GM18502 (cell line): ENCODE results near the gene ITGA1.

Source experiments
- ATAC-seq: cut with Tn5 transposase; IDR thresholded peaks from one replicate; pipeline ENCODE4 v1.9.1; 2021; ENCODE audit warnings: mild to moderate bottlenecking; ENCODE audit not compliant: unreplicated experiment, poor library complexity

ITGA1 gene

DNA sequence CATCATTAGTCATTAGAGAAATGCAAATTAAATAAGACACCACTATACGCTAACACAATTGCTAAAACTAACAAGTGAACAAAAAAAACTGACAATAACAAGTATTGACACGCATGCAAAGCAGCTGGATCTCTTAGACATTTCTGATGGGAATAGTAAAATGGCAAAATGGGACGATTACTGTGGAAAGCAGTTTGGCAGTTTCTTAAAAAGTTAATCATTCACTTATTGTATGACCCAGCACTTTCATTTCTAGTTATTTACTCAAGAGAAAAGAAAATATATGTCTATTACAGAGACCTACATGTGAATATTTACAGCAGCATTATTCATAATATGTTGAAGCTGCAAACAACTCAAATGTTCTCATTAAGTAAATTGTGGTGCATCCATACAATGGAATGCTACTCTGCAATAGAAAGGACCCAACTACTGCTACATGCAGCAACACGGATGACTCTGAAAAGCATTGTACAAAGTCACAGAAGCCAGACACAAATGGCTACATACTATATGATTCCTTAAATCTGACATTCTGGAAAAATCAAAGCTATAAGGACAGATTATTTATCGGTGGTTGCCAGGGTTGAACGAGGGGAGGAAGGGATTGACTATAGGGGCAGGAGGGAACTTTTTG lies 104.6 kb downstream of the ITGA1 start:
- ATAC-seq: no peak

DNA sequence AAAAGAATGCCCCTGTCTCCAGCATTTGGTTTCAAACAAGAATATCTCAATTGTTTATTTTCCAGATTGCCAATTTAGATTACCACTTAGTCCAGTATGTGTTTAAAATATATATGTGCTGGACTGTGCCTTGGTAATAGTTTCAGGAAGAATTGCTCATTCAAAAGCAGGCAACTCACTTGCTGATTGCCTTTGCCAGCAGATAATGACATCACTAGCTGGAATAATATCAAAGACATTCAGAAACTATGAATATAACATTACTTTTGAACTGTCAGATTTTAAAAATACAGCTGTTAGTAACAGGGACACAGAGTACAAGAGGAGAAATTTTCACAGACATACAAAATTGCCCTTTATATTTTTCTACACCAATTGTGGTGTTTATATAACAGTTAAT lies 105.4 kb downstream of the ITGA1 start:
- ATAC-seq: no peak

DNA sequence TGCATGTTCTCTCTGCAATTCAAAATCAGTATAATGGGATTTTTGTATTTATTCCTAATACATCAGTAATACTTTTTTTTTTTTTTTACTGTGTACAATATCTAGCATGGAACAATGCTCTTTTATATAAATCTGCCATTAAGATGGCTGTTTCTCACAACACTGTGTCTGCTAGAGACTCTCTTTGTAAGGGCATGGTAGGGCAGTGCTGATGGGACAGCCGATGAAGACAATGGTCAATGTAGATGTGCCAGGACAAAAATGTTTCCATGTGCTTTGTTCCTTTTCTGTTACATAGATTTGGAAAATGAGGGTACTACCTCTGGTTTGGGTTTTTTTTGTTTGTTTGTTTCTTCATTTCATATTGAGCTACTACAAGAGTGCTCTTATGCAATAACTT lies 106.1 kb downstream of the ITGA1 start:
- ATAC-seq: no peak

DNA sequence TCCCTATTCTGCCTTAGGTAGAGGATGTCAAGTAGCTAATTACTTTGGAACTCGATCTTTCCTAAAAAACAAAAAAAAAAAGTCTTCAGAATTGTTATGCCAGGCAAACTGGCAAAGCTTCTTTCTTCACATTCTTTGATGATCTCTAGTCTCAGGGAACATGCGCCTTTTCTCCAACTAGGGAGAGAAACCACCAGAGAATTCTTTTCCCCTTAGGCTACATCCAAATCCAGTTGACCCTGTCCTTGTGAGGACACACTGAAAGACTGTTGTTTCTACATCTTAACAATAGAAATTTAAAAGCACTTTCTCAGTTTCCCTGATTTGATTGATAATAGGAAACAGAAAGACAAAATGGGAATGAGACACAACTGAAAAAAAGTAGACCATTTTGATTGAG lies 106.7 kb downstream of the ITGA1 start:
- ATAC-seq: no peak

DNA sequence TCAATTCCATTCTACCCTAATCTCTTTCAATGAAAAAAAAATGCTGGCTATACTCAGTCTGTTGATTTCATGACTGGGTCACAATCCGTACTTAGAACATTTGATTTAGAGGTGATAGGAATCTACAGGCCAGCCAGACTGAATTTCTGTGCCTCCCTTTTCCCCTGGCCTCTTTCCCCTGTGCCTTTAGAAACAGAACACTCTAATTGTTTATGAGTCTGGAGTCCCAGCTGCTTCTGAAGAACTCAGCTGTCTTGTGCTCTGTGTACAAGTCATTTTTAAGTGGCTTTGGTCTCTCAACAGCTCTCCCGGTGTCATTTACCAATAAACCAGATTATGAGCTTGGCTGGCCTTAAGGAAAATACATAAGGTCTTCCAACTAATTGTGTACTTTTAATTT lies 107.4 kb downstream of the ITGA1 start:
- no peak for ATAC-seq

DNA sequence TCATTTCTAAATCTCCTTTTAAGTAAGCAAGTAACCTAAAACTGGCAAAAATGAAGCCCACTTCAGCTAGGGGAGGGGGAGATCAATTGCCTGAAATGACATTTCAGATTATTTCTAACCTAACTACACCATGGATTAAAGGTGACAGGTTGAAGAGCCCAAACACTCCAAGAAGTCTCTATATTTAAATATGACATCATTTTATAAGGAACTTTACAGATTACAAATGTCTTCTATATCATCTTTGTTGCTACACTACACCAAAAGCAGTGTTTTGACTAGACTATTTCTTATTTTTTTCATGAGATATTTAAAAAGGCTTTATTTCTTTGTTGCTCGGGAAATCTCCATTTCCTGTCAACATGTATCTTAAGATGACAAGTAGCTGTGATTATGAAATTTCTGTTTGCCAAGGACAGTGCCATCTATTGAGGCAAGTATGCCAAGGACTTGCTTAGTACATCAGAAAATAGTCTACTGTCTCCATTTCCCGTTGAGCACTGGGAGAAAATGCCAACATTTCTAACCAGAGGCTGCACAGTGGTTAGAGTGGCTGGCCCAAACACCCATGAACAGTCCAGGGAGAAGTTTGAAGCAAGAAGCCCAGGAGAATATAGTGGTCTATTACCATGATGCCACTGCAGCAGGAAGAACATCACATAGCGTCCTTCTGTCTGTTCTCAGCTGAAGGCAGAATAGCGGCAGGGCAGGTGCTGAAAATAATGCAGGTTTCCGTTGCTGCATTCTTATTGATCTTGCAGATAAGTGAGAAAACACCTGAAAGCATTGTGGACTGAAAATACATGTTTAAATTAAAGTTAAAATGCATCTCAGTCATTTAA lies 108.1 kb downstream of the ITGA1 start:
- ATAC-seq: no peak

DNA sequence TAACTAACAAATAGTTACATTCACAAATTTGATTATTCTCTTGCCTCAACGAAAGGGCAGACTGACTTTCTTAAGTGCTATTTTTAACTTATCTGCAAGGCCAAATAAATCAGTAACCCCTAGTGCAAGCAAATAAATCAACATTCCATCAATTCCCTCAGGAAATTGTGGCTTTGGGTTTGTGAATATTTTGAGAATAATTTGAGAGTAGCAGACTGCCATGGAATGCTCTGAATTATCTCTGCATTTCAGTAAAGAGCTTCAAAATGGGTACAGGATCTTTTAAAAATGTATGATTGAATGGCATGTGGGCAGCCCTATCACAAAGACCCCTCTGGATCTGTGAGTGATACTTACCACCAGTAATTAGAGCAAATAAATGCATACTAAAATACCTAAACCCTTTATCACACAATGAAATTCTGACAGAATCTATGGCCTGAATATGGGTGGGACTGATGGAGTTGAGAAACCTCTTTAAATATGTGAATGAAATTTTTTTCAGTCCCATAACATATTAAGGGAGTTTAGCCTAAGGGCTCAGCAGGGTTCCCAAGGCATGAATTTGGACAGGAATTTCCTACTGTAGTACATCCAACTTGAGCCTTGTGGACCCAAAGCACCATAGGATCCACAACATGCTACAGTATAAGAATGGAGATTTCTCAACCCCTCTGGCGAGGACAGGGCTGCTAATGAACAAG lies 109.0 kb downstream of the ITGA1 start:
- no peak for ATAC-seq

DNA sequence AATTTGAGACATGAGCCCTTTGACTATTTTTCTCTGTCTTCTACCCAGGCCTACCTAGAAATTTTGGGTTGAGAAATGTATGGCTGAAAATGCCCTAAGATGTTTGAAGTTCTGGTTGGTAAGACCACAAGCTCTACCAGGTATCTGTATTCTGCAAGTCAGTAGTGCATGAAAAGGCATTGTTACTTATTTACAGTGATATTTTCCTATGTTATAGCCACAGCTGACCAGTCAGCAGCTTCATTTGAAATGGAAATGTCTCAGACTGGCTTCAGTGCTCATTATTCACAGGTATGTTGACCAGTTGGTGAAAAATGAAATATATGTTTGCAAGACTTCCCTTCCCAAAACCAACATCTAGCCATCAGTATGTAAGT lies 109.5 kb downstream of the ITGA1 start:
- ATAC-seq: no peak

DNA sequence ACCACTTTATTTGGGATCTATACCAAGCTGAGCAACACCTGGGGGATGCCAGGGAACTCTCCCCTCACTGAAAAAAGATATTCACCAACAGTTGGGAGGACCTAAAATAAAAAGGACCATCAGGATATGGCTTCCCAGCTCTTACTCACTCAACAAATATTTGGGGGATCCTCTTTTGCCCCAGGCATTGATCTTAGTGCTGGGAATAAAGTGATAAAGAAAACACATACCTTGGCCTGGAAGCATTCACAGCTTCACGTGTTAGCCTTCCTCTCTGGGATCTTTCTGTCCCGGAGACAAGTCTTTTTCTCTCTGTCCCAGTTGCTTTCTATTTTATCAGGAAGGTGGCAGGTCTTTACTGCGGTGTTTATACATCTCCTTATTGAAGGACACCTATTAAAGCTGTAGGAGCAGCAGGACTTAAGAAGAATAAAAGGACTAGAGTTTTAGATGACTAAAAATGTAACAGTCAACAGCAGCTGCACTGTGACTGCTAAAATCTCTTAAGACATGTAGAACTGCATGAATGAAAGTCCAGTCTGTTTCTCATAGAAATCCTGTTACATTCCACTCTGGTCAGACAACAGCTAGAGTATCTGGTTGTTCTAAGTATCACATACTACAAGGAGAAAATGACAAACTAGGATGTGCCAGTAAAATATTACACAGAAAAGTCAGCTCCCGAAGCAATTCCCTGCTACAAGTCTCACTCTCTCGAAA lies 111.4 kb downstream of the ITGA1 start:
- ATAC-seq: no peak

DNA sequence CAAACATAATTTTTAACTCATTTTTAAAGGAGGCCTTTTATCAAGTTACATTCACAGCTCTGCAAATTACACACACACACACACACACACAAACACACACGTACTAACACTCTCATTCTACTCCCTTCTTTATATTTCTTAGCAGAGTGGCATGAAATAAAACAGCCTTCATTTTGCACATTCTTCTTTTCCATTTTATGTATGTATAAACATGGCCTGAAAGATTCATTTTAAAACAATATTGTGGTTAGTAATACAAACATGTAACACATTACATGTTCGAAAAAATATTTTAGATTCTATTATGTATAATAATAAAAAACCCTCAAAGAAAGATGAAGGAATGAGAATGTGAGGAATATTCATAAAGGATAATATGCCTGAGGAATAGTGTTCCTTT lies 115.4 kb downstream of the ITGA1 start:
- no peak for ATAC-seq

DNA sequence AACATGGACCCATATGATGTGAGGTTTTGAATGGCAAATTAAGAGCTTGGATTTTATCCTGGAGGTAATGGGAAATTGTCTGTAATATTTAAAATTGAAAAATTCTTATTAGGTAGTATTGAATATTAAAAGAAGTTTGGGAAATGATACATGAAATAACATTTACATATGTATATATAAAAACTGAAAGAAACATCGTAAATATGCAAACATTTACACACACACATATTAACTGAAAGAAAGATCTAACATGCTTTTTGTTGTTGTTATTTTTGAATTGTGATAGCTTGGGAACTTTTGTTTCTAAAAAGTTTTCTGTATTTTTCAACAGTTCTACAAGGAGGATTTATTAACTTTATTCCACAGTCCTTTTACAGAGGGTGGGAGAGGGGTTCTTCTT lies 118.6 kb downstream of the ITGA1 start:
- ATAC-seq: no peak

DNA sequence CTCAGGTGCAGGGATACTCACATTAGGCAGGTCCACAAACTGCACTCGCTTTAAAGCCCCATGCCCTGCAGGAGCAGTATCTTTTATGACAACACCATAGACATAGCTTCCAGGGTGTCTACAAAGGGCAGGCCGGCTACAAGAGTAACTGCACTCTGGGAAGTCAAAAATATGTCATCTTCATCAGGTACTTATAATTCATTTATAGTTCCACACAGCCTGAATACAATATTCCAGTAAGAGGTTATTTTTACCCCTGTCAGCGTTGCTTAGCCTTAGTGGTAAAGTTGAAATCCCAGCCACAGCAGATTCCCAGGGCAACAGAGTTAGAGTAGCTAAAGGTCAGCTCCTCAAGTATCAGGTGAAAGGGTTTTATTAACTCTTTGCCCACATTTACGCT lies 119.1 kb downstream of the ITGA1 start:
- no peak for ATAC-seq

DNA sequence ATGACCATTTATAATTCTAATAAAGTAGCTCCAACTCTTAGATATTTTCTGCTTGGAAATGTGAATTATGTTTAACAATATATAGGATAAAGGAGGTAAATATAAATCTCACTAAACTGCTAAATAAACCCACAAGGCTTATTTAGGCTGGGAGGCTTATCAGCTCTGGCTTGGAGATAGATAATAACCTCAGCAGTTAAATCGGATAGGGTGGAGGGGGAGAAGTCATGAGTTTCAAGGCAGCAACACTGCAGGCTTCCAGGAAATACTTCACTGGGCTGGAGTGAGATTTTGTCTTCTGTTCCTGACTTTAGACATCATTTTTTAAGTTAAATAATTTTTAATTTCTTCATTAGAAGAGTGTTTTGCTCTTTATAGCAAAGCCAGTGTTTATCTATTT lies 121.5 kb downstream of the ITGA1 start:
- no peak for ATAC-seq

DNA sequence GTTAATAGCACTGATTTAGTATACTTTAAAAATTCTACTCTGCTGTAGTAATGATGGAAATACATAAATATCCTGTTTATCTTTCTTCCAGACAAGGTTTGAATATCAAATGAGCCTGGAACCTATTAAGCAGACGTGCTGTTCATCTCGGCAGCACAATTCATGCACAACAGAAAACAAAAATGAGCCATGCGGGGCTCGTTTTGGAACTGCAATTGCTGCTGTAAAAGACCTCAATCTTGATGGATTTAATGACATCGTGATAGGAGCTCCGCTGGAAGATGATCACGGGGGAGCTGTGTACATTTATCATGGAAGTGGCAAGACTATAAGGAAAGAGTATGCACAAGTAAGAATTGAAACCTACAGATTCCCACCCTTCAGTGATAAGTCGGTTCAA lies 122.4 kb downstream of the ITGA1 start:
- ATAC-seq: no peak

DNA sequence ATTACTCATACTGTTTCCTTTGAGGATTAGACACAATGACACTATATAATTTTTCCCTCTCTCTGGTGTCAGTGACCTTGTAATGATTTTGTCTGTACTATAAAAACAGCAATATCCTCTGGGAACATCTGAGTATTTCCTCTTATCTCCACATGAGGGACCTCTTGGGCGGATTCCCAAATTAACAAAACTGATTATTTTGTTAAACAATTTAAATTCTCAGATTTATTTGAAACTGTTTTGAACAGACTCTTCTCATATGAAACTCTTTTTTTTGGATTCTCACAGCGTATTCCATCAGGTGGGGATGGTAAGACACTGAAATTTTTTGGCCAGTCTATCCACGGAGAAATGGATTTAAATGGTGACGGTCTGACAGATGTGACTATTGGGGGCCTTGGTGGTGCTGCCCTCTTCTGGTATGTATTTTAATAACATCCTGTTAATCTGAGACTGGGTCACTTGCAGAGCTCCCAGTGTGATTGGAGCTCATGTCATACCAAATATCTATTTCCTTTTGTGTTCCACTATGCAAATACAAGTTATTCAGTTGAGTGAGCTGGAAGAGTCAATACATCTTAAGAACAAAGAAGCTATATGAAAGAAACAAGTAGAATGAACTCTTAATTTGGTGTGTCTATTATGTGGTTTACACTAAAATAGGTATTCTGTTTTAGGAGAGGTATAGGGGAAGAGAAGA lies 127.6 kb downstream of the ITGA1 start:
- peak; percentile 99 for ATAC-seq

DNA sequence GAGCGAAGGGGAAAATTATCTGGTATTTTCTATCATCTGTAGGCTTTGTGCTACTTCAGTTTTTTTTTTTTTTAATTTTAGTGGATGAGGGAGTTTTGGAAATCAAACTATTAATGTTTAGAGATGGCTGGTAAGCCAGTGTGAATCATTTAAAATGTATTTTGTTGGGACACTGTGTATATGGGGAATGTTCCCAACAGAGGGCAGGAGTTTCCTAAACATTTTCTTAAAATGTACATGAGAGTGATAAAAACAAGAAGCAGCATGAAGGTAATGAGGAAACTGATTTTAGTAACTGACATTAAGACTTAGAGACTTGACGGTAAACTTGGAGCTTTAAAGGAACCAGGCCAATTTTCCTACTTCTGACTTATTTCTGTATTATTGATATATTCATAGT lies 133.2 kb downstream of the ITGA1 start:
- ATAC-seq: no peak

DNA sequence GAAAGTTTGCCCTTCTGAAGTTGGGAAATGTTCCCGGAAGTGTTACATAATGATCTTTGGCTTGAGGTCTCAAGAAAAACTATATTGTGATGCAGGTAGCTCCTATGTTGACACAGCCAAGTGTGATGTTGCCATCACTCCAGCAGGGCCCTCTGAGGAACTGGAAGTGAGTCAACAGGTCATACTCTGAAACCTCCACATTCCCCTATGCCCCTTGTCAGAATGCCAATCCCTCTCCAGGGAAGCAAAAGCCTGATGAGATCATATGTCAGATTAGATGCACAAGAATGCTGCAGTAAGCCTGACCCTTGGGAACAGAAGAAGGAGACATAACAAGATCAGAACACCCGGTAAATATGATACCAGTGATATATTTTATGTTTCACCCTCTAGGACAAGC lies 134.7 kb downstream of the ITGA1 start:
- no peak for ATAC-seq

DNA sequence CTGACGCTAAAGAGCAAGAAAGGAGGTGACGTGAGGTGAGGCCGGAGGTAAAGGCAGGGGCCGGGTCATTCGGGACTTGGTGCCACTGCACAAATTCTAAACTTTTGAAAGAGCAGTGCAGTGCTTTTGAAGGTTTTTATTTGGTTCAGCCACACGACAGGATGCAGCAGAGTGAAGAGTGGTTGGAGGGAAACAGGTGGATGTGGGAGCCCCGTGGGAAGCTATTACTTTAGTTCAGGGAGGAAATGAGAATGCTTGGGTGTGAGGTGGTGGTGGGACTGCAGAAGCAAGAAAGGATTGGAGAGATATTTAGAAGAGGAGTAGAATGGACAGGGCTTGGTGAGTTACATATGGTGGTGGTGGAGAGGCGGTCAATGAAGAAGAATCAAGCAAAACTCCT lies 136.7 kb downstream of the ITGA1 start:
- no peak for ATAC-seq

DNA sequence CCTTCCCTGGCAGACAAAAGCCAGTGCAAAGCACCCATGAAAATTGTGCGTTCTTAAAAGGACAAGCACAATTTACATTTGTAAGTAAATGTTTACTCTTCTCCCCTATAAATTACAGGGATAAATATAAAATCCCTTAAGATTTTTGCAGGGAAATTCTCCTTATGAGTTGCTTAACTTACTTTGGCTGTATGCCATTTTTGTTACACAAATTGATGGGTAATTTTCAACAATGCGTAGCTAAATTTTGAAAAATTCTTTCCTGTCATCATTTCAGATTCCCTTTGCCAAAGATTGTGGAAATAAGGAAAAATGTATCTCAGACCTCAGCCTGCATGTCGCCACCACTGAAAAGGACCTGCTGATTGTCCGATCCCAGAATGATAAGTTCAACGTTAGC lies 137.3 kb downstream of the ITGA1 start:
- no peak for ATAC-seq

DNA sequence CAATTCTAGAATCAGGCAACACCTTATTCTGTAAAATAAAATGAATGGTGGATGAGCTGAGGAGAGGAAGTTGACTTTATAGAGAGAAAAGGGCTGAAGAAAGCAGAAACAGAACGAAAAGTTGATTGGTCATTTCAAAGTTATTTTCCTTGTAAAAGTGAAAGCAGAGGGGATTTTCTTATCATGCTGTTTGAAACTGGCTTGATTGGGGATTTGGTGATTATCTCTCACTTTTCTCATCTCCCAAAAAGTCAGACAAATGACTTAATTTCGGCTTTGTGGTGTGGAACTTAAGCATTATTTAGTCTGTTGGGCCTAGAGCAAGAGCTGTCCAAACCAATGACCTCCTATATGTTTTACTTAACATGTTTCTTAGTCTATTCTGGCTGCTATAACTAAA lies 141.0 kb downstream of the ITGA1 start:
- no peak for ATAC-seq
